ENCODE data around the gene DNAH14. TPM values are rescaled to one million over a fixed set of nuclear protein-coding genes. Genes with fewer than 3 reads are reported as not detected.

The DNAH14 gene
- total RNA-seq, 1 experiment from 2014 or later = 39.7 TPM

DNA sequence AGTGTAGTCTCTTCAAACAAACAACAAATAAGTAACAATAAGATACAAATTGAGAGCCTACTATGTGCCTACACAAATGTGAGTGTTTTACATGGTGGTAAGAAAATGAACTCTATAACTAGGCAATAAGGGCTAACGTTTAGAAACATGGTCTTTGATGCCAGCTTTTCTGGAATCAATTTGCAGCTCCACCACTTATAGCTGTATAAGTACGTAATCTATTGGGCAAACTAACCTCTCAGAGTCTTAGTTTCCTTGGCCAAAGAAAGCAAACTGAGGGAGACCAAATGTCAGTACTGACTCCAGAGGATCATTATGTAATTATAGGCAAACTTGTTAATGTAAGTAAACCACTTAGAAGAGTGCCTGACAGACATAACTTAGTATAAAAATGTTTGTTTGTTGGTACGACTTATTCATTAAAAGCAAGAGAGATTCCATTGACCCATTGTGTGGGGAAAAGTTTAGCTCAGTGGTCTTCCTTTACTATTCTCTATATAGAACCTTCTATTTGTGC lies 438.6 kb downstream of the DNAH14 start:
- no peak overlapping the region for H3K4me3 Mint-ChIP-seq
- Histone ChIP-seq H3K56ac (ENCODE audit: insufficient read length, low read depth, low read length) (no peak overlapping the region), H2AK5ac (ENCODE audit: insufficient read length, low read length) (no peak overlapping the region), H4K91ac (ENCODE audit: insufficient read length, low read depth, low read length) (no peak overlapping the region), H2BK15ac (ENCODE audit: low read depth, low read length) (no peak overlapping the region), H3K23ac (ENCODE audit: insufficient read length, low read depth, low read length) (no peak overlapping the region), H3K9me3 (ENCODE audit: control insufficient read depth, low read depth, low read length) (no peaks in the 10 kb centered on the region), H3K23me2 (ENCODE audit: insufficient read length, low read depth, low read length, poor library complexity, severe bottlenecking) (no peaks in the 10 kb centered on the region), H3K9ac (ENCODE audit: extremely low read depth, insufficient read length, low read length) (no peak overlapping the region), H4K5ac (ENCODE audit: insufficient read length, low read depth, low read length) (no peak overlapping the region), H2BK5ac (ENCODE audit: insufficient read length, low read length) (no peak overlapping the region), H3T11ph (ENCODE audit: low read length) (no peak overlapping the region), H2BK12ac (ENCODE audit: insufficient read length, low read depth, low read length) (no peak overlapping the region), H3K79me2 (ENCODE audit: insufficient read depth, low read length) (no peaks in the 10 kb centered on the region), H4K8ac (replicated peaks; ENCODE audit: insufficient read length, low read depth, low read length) (no peak overlapping the region), H3K14ac (ENCODE audit: insufficient read depth, low read length) (no peak overlapping the region), H2AFZ (ENCODE audit: low read length) (no peak overlapping the region), H3K18ac (ENCODE audit: insufficient read length, low read depth, low read length) (no peak overlapping the region), H3K27me3 (ENCODE audit: insufficient read depth, low read length) (peaks cover 10% of the 10 kb centered on the region; the same call in 1 of the 2 replicates), H2BK120ac (ENCODE audit: low read depth, low read length, poor library complexity, severe bottlenecking) (no peak overlapping the region), H3K79me1 (ENCODE audit: insufficient read depth, low read depth, low read length, poor library complexity, severe bottlenecking) (no peaks in the 10 kb centered on the region), H2BK20ac (ENCODE audit: low read depth, low read length, poor library complexity, severe bottlenecking) (no peak overlapping the region), H3K4me1 (ENCODE audit: insufficient read depth, low read length) (no peaks in the 10 kb centered on the region), H4K20me1 (ENCODE audit: control insufficient read depth, insufficient read depth, insufficient read length) (no peaks in the 10 kb centered on the region), H3K27ac (ENCODE audit: insufficient read length, low read depth, low read length) (no peak overlapping the region), H3K4me2 (ENCODE audit: insufficient read depth, insufficient read length, low read length) (no peak overlapping the region), H3K4ac (ENCODE audit: low read depth, low read length) (no peak overlapping the region)
- H3K27ac Mint-ChIP-seq = no peak overlapping the region
- no peaks in the 10 kb centered on the region for H3K36me3 Mint-ChIP-seq (ENCODE audit: insufficient read depth in 1 of 3, low read depth in 3 of 3)
- DNase-seq = no peak
- TF ChIP-seq, protein P1, sequence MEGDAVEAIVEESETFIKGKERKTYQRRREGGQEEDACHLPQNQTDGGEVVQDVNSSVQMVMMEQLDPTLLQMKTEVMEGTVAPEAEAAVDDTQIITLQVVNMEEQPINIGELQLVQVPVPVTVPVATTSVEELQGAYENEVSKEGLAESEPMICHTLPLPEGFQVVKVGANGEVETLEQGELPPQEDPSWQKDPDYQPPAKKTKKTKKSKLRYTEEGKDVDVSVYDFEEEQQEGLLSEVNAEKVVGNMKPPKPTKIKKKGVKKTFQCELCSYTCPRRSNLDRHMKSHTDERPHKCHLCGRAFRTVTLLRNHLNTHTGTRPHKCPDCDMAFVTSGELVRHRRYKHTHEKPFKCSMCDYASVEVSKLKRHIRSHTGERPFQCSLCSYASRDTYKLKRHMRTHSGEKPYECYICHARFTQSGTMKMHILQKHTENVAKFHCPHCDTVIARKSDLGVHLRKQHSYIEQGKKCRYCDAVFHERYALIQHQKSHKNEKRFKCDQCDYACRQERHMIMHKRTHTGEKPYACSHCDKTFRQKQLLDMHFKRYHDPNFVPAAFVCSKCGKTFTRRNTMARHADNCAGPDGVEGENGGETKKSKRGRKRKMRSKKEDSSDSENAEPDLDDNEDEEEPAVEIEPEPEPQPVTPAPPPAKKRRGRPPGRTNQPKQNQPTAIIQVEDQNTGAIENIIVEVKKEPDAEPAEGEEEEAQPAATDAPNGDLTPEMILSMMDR (conservative IDR thresholded peaks at IDR 0.05) = no peak
- WGBS (ENCODE audit: extremely low coverage, insufficient read length, low lambda C conversion rate) = no CpG with 5 or more reads among the region's 3 CpGs
- peaks cover 0 to 9% of the 10 kb centered on the region in 2 experiments; a peak in 2 of 4 replicates for H3K4me1 Mint-ChIP-seq
- no peaks in the 10 kb centered on the region for H3K9me3 Mint-ChIP-seq
- H3K27me3 Mint-ChIP-seq (ENCODE audit: low read depth) = peaks cover 41% of the 10 kb centered on the region
